Immature natural killer cell (primary cell): Measurements from ENCODE around the gene SLC16A9. TPM values are rescaled to one million over a fixed set of nuclear protein-coding genes. Genes with fewer than 3 reads are reported as not detected.
A peak's percentile ranks its signal among the peaks of the same experiment; 100 is the strongest.
"Not testable (repeated sequence)": the region's sequence is repeated elsewhere in the genome, so short reads cannot be mapped to it uniquely, and the experiment has no call there.

ENCODE experiments used
- DNase-seq, 3 donors: peaks; one replicate each; pipeline ENCODE4 v3.0.0; 2022; ENCODE audit warnings: mixed read lengths in 1 of 3
- H3K27ac Mint-ChIP-seq, 6 donors: one replicate each; pipeline ENCODE4 v1.8.0; 2020; ENCODE audit warnings: mixed read lengths in 6 of 6, mild to moderate bottlenecking in 5 of 6, inconsistent platforms in 4 of 6, moderate library complexity in 3 of 6
- H3K27me3 Mint-ChIP-seq, 3 donors: one replicate each; pipeline ENCODE4 v1.8.0; 2020 to 2021; ENCODE audit warnings: low read depth in 3 of 3, mild to moderate bottlenecking in 3 of 3, mixed read lengths in 3 of 3, moderate library complexity in 3 of 3, inconsistent platforms in 1 of 3
- H3K36me3 Mint-ChIP-seq, 3 donors: one replicate each; pipeline ENCODE4 v1.8.0; 2020; ENCODE audit warnings: mixed read lengths in 3 of 3, inconsistent platforms in 2 of 3, mild to moderate bottlenecking in 2 of 3
- H3K4me1 Mint-ChIP-seq, 2 donors: one replicate each; pipeline ENCODE4 v1.8.0; 2020; ENCODE audit warnings: inconsistent platforms in 2 of 2, mild to moderate bottlenecking in 2 of 2, mixed read lengths in 2 of 2, moderate library complexity in 1 of 2
- H3K4me3 Mint-ChIP-seq, 5 donors: one replicate each; pipeline ENCODE4 v1.8.0; 2020; ENCODE audit warnings: mild to moderate bottlenecking in 5 of 5, mixed read lengths in 5 of 5, inconsistent platforms in 3 of 5, moderate library complexity in 3 of 5
- H3K9me3 Mint-ChIP-seq, 6 donors: one replicate each; pipeline ENCODE4 v1.8.0; 2020; ENCODE audit warnings: mild to moderate bottlenecking in 6 of 6, mixed read lengths in 6 of 6, inconsistent platforms in 4 of 6, moderate library complexity in 3 of 6
- polyA plus RNA-seq, 3 donors: library from polyadenylated mRNA; unstranded; fragments of 300-500 nt; fragmentation: Illumina TruSeq; gene quantifications; one replicate each; pipeline ENCODE4 v1.2.3, GENCODE V29; 2021

Gene SLC16A9
- not detected for polyA plus RNA-seq

GRCh38 chr10:59709395-59710125 is at the start of gene SLC16A9:
TSS of gene SLC16A9 (minus strand) at chr10:59709850. CDS start at chr10:59684291, 25,559 bp downstream.
- Mint-ChIP-seq H3K4me3 (peak within 1 kb of the TSS in 2 of 5 donors; percentile 23 to 33), H3K36me3 (no peaks in the 10 kb centered on the region), H3K27me3 (peaks cover 6 to 13% (median 9%) of the 10 kb centered on the region in 3 donors), H3K27ac (no peak within 1 kb of the TSS), H3K4me1 (no peaks in the 10 kb centered on the region), H3K9me3 (peaks cover 0 to 4% (median 0%) of the 10 kb centered on the region in 6 donors)
- no peak for DNase-seq

- H3K9me3 Mint-ChIP-seq, result peaks cover 0 to 4% (median 0%) of the 10 kb centered on the region in 6 donors
- H3K36me3 Mint-ChIP-seq, result no peaks in the 10 kb centered on the region
- H3K4me1 Mint-ChIP-seq, result no peaks in the 10 kb centered on the region
- H3K27ac Mint-ChIP-seq, result no peak overlapping the region
- H3K4me3 Mint-ChIP-seq, result no peak overlapping the region
- H3K27me3 Mint-ChIP-seq, result no peaks in the 10 kb centered on the region
- no peak for DNase-seq
Measured at GRCh38 chr10:59757966-59758365, 48.3 kb upstream of the SLC16A9 start.

DNA sequence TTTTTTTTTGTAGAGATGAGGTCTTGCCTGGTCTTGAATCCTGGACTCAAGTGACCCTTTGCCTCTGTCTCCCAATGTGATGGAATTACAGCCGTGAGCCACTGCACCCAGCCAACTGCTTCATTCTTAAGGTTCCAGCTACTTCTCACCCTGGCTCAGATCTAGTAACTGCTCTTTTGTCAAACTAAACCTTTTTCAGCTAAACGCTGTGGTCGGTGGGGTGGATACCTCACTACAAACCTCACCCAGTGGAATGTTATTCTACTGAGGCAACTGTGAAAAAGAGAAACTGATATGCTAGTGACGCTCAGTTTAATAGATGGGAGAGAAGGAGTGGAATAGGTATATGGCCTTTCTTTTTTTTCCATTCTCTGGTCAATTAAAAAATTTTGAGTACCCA is 45.3 kb upstream of the SLC16A9 start:
- no peaks in the 10 kb centered on the region for H3K36me3 Mint-ChIP-seq
- H3K27ac Mint-ChIP-seq, result no peak overlapping the region
- peaks cover 0 to 7% (median 0%) of the 10 kb centered on the region in 6 donors for H3K9me3 Mint-ChIP-seq
- H3K4me1 Mint-ChIP-seq, result no peaks in the 10 kb centered on the region
- H3K4me3 Mint-ChIP-seq, result no peak overlapping the region
- peaks cover 0 to 5% (median 0%) of the 10 kb centered on the region in 3 donors for H3K27me3 Mint-ChIP-seq
- DNase-seq, result no peak

- DNase-seq, result no peak
- H3K27me3 Mint-ChIP-seq, result peaks cover 0 to 5% (median 5%) of the 10 kb centered on the region in 3 donors
- H3K36me3 Mint-ChIP-seq, result no peaks in the 10 kb centered on the region
- no peak within 1 kb of the TSS for H3K4me3 Mint-ChIP-seq
- peaks cover 0 to 3% (median 0%) of the 10 kb centered on the region in 6 donors for H3K9me3 Mint-ChIP-seq
- no peaks in the 10 kb centered on the region for H3K4me1 Mint-ChIP-seq
- H3K27ac Mint-ChIP-seq, result no peak within 1 kb of the TSS
Measured at GRCh38 chr10:59753267-59753666, 43.6 kb upstream of the SLC16A9 start, which contains the start of gene MRLN. TSS of gene MRLN (minus strand) at chr10:59753455.

GRCh38 chr10:59752278-59752940 is 42.8 kb upstream of the SLC16A9 start:
- Mint-ChIP-seq H3K36me3 (no peaks in the 10 kb centered on the region), H3K4me3 (no peak overlapping the region), H3K4me1 (no peaks in the 10 kb centered on the region), H3K27ac (no peak overlapping the region), H3K27me3 (peaks cover 0 to 5% (median 5%) of the 10 kb centered on the region in 3 donors), H3K9me3 (peaks cover 0 to 3% (median 0%) of the 10 kb centered on the region in 6 donors)
- no peak for DNase-seq

DNA sequence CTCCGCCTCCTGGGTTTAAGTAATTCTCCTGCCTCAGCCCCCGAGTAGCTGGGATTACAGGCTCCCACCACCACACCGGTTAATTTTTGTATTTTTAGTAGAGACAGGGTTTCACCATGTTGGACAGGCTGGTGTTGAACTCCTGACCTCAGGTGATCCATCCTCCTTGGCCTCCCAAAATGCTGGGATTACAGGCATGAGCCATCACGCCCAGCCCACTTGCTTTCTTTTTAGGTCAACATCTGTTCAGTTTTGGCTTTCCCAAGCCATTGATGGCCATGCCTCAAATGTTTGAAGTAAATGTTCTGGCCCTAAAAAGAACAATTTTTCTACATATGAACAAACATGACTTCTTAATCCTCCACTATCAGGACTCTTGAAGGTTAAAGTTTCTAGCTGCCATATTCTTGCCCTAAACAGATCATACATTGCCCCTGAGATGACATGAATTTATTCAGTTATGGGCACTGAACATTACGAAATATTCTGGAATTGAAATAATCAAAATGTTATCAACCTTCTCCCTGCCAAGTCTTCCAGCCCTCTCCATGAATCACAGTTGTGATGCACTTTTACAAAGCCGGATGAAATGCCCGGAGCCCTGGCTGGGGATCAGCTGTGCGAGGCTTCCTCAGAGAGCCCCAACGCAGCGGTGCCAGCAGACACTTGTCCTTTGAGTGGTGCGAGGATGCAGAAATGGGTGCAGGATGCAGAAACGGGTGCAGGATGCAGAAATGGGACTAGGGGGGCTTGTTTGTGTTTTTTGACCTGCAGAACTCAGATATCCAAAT is 40.7 kb upstream of the SLC16A9 start:
- no peak for DNase-seq
- no peak overlapping the region for H3K4me3 Mint-ChIP-seq
- H3K9me3 Mint-ChIP-seq, result peaks cover 0 to 3% (median 0%) of the 10 kb centered on the region in 6 donors
- H3K27ac Mint-ChIP-seq, result no peak overlapping the region
- no peaks in the 10 kb centered on the region for H3K36me3 Mint-ChIP-seq
- H3K27me3 Mint-ChIP-seq, result peaks cover 0 to 5% (median 5%) of the 10 kb centered on the region in 3 donors
- no peaks in the 10 kb centered on the region for H3K4me1 Mint-ChIP-seq

DNA sequence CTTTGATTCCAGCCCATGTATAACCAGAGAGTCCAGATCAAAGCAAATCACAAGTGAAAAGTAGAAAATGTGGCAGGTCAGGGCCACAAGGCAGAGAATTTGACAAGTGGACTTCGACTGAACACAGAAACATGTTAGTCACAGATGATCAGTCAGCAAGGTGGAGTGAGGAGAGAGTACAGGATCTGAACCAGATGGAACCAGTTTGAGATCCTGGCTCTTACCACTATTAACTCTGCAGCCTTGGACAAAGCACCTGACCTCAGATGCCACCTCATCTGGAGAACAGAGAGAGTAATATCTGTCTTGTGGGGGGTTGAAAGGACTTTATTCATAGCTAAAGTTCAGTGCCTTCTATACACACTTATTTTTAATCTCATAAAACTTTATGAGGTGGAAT is 39.2 kb upstream of the SLC16A9 start:
- no peaks in the 10 kb centered on the region for H3K36me3 Mint-ChIP-seq
- H3K4me1 Mint-ChIP-seq, result no peaks in the 10 kb centered on the region

GRCh38 chr10:59745163-59745650 is 35.6 kb upstream of the SLC16A9 start:
- H3K4me1 Mint-ChIP-seq, result no peaks in the 10 kb centered on the region
- no peak overlapping the region for H3K4me3 Mint-ChIP-seq
- no peak overlapping the region for H3K27ac Mint-ChIP-seq
- DNase-seq, result no peak
- H3K27me3 Mint-ChIP-seq, result peaks cover 1 to 8% (median 3%) of the 10 kb centered on the region in 3 donors
- H3K9me3 Mint-ChIP-seq, result peaks cover 0 to 2% (median 0%) of the 10 kb centered on the region in 6 donors
- no peaks in the 10 kb centered on the region for H3K36me3 Mint-ChIP-seq

More for the DNA sequence above, 39.2 kb upstream of the SLC16A9 start:
- no peak for DNase-seq
- peaks cover 0 to 5% (median 5%) of the 10 kb centered on the region in 3 donors for H3K27me3 Mint-ChIP-seq
- no peak overlapping the region for H3K27ac Mint-ChIP-seq
- H3K4me3 Mint-ChIP-seq, result no peak overlapping the region
- H3K9me3 Mint-ChIP-seq, result peaks cover 0 to 3% (median 0%) of the 10 kb centered on the region in 6 donors

DNA sequence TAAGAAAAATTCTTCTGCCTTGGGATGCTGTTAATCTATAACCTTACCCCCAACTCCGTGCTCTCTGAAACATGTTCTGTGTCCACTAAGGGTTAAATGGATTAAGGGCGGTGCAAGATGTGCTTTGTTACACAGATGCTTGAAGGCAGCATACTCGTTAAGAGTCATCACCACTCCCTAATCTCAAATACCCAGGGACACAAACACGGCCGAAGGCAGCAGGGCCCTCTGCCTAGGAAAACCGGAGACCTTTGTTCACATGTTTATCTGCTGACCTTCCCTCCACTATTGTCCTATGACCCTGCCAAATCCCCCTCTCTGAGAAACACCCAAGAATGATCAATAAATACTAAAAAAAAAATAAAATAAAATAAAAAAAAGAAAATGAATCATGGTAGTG is 35.1 kb upstream of the SLC16A9 start:
- H3K4me1 Mint-ChIP-seq, H3K4me3 Mint-ChIP-seq, H3K36me3 Mint-ChIP-seq, H3K27ac Mint-ChIP-seq, H3K9me3 Mint-ChIP-seq, H3K27me3 Mint-ChIP-seq, DNase-seq: not testable (repeated sequence)

GRCh38 chr10:59744156-59744555 is 34.5 kb upstream of the SLC16A9 start:
- not testable (repeated sequence) for H3K4me3 Mint-ChIP-seq, H3K27ac Mint-ChIP-seq, H3K36me3 Mint-ChIP-seq, DNase-seq, H3K9me3 Mint-ChIP-seq, H3K4me1 Mint-ChIP-seq, H3K27me3 Mint-ChIP-seq

DNA sequence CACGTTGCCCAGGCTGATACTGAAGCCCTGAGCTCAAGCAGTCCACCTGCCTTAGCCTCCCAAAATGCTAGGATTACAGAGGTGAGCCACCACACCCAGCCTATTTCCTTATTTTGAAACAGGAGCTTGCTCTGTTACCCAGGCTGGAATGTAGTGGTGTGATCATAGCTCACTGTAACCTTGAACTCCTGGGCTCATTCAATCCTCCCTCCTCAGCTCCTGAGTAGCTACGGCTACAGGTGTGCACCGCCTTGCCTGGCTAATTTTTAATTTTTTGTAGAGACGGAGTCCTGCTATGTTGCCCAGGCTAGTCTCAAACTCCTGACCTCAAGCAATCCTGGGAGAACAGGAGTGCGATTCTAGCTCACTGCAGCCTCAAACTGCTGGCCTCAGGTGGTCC is 31.9 kb upstream of the SLC16A9 start:
- DNase-seq, result no peak
- Mint-ChIP-seq H3K9me3 (peaks cover 0 to 2% (median 0%) of the 10 kb centered on the region in 6 donors), H3K4me1 (no peaks in the 10 kb centered on the region), H3K36me3 (no peaks in the 10 kb centered on the region), H3K4me3 (no peak overlapping the region), H3K27ac (no peak overlapping the region), H3K27me3 (peaks cover 3 to 4% (median 3%) of the 10 kb centered on the region in 3 donors)

DNA sequence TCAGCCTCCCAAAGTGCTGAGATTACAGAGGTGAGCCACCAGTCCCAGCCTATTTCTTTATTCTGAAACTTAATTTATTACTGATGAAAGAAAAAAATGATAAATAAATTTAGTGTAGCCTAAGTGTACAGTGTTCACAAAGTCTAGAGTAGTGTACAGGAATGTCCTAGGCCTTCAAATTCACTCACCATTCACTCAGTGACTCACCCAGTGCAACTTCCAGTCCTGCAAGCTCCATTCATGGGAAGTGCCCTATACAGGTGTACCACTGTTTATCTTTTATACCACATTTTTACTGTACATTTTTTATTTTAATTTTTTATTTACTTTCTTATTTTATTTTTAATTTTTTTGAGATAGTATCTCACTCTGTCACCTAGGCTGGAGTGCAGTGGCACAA is 31.4 kb upstream of the SLC16A9 start:
- peaks cover 0 to 2% (median 0%) of the 10 kb centered on the region in 6 donors for H3K9me3 Mint-ChIP-seq
- no peak for DNase-seq
- no peaks in the 10 kb centered on the region for H3K4me1 Mint-ChIP-seq
- no peak overlapping the region for H3K4me3 Mint-ChIP-seq
- H3K27ac Mint-ChIP-seq, result no peak overlapping the region
- H3K27me3 Mint-ChIP-seq, result peaks cover 3 to 4% (median 3%) of the 10 kb centered on the region in 3 donors
- no peaks in the 10 kb centered on the region for H3K36me3 Mint-ChIP-seq

GRCh38 chr10:59736749-59737148 is 27.1 kb upstream of the SLC16A9 start:
- no peak for DNase-seq
- Mint-ChIP-seq H3K9me3 (peaks cover 0 to 1% (median 0%) of the 10 kb centered on the region in 6 donors), H3K27ac (no peak overlapping the region), H3K36me3 (no peaks in the 10 kb centered on the region), H3K4me1 (no peaks in the 10 kb centered on the region), H3K4me3 (no peak overlapping the region), H3K27me3 (peaks cover 2 to 6% (median 3%) of the 10 kb centered on the region in 3 donors)
